Hepatocyte (in vitro differentiated cells): Measurements from ENCODE around the gene TRIM7.

Experiments
- EZH2 ChIP-seq: fragments of 200-600 bp; sonication (generic); IDR thresholded peaks from 2 replicates; pipeline ENCODE4 v1.6.1; 2016; ENCODE audit warnings: antibody characterized with exemption, mild to moderate bottlenecking, borderline replicate concordance
- EZH2phosphoT487 ChIP-seq: fragments of 200-600 bp; sonication (generic); IDR thresholded peaks from one replicate; pipeline ENCODE4 v1.6.1; 2018; ENCODE audit warnings: antibody characterized with exemption, mild to moderate bottlenecking, low read depth, moderate library complexity; ENCODE audit not compliant: unreplicated experiment, severe bottlenecking
- TF ChIP-seq, protein P1 (sequence below): fragments of 200-600 bp; sonication (generic); IDR thresholded peaks from 2 replicates; pipeline ENCODE4 v1.5.1; 2016; ENCODE audit warnings: antibody characterized with exemption, mild to moderate bottlenecking; ENCODE audit not compliant: poor library complexity

DNA sequence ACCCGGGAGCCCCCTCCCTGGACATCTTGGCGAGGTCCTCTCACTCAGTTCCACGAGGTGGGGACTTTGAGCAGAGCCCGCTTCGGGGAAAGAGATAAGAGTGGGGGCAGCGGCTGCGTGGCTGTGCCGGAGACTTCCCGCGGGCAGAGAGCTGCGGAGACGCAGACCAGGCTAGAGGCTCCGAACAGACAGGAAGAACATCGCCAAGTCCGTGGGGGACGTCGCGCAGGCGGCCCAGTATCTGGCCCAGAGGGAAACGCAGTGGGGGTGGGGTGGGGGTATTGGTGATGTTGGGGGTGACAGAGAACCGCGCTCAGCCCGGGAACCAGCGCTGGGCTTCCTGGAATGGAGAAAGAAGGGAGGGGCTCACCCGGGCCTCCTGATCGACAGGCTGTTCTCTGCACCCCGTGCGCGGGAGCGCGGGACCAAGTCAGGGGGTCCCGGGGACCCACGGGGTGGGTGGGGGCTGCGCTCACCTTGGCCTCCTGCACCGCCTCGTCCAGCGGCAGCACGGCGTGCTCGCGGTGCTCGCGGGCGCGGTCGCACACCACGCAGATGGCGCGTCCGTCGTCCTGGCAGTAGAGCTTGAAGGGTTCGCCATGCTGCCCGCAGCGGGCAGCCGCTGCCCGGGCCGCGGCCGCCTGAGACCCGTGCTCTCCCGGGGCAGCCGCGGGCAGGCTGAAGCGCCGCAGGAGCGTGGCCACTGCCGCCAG lies 727 bp downstream of the TRIM7 start:
- TF ChIP-seq, protein P1, sequence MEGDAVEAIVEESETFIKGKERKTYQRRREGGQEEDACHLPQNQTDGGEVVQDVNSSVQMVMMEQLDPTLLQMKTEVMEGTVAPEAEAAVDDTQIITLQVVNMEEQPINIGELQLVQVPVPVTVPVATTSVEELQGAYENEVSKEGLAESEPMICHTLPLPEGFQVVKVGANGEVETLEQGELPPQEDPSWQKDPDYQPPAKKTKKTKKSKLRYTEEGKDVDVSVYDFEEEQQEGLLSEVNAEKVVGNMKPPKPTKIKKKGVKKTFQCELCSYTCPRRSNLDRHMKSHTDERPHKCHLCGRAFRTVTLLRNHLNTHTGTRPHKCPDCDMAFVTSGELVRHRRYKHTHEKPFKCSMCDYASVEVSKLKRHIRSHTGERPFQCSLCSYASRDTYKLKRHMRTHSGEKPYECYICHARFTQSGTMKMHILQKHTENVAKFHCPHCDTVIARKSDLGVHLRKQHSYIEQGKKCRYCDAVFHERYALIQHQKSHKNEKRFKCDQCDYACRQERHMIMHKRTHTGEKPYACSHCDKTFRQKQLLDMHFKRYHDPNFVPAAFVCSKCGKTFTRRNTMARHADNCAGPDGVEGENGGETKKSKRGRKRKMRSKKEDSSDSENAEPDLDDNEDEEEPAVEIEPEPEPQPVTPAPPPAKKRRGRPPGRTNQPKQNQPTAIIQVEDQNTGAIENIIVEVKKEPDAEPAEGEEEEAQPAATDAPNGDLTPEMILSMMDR = no peak
- TF ChIP-seq EZH2 = no peak
- TF ChIP-seq EZH2phosphoT487 = no peak
